Hepatocyte (in vitro differentiated cells): Measurements from ENCODE around the gene CHRM2. TPM values are rescaled to one million over a fixed set of nuclear protein-coding genes. Genes with fewer than 3 reads are reported as not detected.

Source experiments
- DNase-seq: peaks from one replicate; pipeline ENCODE4 v3.0.0-alpha.2; 2016; ENCODE audit warnings: low spot score
- H2AFZ ChIP-seq: fragments of 200-600 bp; sonication (generic); 2 replicates; pipeline ENCODE4 v1.6.0; 2016; ENCODE audit warnings: antibody characterized with exemption, mild to moderate bottlenecking
- H3K27ac ChIP-seq: fragments of 200-600 bp; sonication (generic); 2 replicates; pipeline ENCODE4 v1.5.1; 2016; ENCODE audit warnings: mild to moderate bottlenecking
- H3K27me3 ChIP-seq: fragments of 200-600 bp; sonication (generic); 2 replicates; pipeline ENCODE4 v1.6.1; 2016
- H3K36me3 ChIP-seq: fragments of 200-600 bp; sonication (generic); replicated peaks from 2 replicates; pipeline ENCODE4 v1.5.1; 2016; ENCODE audit warnings: low read depth; ENCODE audit not compliant: insufficient read depth
- H3K4me1 ChIP-seq: fragments of 200-600 bp; sonication (generic); 2 replicates; pipeline ENCODE4 v1.5.1; 2016; ENCODE audit warnings: mild to moderate bottlenecking, moderate library complexity; ENCODE audit not compliant: insufficient read depth
- H3K4me2 ChIP-seq: fragments of 200-600 bp; sonication (generic); 2 replicates; pipeline ENCODE4 v1.6.0; 2016
- H3K4me3 ChIP-seq: fragments of 200-600 bp; sonication (generic); 2 replicates; pipeline ENCODE4 v1.5.1; 2016; ENCODE audit warnings: mild to moderate bottlenecking
- H3K79me2 ChIP-seq: fragments of 200-600 bp; sonication (generic); 2 replicates; pipeline ENCODE4 v1.6.0; 2017; ENCODE audit warnings: mild to moderate bottlenecking
- H3K9me2 ChIP-seq: fragments of 200-600 bp; sonication (generic); replicated peaks from 2 replicates; pipeline ENCODE4 v1.6.0; 2017; ENCODE audit warnings: mild to moderate bottlenecking; ENCODE audit not compliant: insufficient read depth
- H3K9me3 ChIP-seq: fragments of 200-600 bp; sonication (generic); 2 replicates; pipeline ENCODE4 v1.5.1; 2016; ENCODE audit warnings: low read depth, mild to moderate bottlenecking
- H4K20me1 ChIP-seq: fragments of 200-600 bp; sonication (generic); 2 replicates; pipeline ENCODE4 v1.6.0; 2016; ENCODE audit warnings: mild to moderate bottlenecking; ENCODE audit not compliant: insufficient read depth, poor library complexity, severe bottlenecking
- EZH2 ChIP-seq: fragments of 200-600 bp; sonication (generic); IDR thresholded peaks from 2 replicates; pipeline ENCODE4 v1.6.1; 2016; ENCODE audit warnings: antibody characterized with exemption, mild to moderate bottlenecking, borderline replicate concordance
- EZH2phosphoT487 ChIP-seq: fragments of 200-600 bp; sonication (generic); IDR thresholded peaks from one replicate; pipeline ENCODE4 v1.6.1; 2018; ENCODE audit warnings: antibody characterized with exemption, mild to moderate bottlenecking, low read depth, moderate library complexity; ENCODE audit not compliant: unreplicated experiment, severe bottlenecking
- WGBS: methylation state at CpG from one replicate; pipeline ENCODE4 v1.1.6; 2016; ENCODE audit warnings: low lambda C conversion rate; ENCODE audit errors: missing lambda C conversion rate; 5-methylcytosine and 5-hydroxymethylcytosine counted together
- polyA plus RNA-seq: library from polyadenylated mRNA; unstranded; fragments of >200 nt; fragmentation: Nextera tagmentation; extraction: Ambion mirVana; gene quantifications from 2 replicates; pipeline ENCODE4 v1.2.1, GENCODE V29; 2016
- total RNA-seq: library from RNA; depleted of rRNA; stranded (reverse); fragments of >200 nt; gene quantifications from 2 replicates; pipeline ENCODE4 v1.2.3, GENCODE V29; 2014
- TF ChIP-seq, protein P1 (sequence below): fragments of 200-600 bp; sonication (generic); IDR thresholded peaks from 2 replicates; pipeline ENCODE4 v1.5.1; 2016; ENCODE audit warnings: antibody characterized with exemption, mild to moderate bottlenecking; ENCODE audit not compliant: poor library complexity

The CHRM2 gene
- total and polyA plus RNA-seq, 2 experiments from 2014 or later: 2.3 to 5.3 TPM

DNA sequence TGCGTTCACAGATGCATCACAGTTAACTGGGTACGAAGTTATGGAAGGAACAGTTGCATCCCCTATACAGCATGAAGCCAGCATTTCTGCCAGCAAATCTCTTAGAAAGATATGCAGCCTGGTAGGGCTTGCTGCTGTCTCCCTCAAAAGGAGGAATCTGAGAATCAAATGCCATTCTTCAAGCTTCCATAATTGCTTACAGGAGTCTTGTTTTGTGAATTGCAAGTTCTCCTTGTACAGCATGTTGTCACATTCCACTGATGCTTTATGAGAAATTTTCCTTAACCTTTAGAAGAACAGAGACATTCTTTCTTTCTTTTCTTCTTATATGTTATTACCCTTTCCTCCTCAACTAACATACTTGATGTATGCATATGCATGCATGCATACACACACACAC, 134.6 kb downstream of the CHRM2 start:
- TF ChIP-seq, protein P1, sequence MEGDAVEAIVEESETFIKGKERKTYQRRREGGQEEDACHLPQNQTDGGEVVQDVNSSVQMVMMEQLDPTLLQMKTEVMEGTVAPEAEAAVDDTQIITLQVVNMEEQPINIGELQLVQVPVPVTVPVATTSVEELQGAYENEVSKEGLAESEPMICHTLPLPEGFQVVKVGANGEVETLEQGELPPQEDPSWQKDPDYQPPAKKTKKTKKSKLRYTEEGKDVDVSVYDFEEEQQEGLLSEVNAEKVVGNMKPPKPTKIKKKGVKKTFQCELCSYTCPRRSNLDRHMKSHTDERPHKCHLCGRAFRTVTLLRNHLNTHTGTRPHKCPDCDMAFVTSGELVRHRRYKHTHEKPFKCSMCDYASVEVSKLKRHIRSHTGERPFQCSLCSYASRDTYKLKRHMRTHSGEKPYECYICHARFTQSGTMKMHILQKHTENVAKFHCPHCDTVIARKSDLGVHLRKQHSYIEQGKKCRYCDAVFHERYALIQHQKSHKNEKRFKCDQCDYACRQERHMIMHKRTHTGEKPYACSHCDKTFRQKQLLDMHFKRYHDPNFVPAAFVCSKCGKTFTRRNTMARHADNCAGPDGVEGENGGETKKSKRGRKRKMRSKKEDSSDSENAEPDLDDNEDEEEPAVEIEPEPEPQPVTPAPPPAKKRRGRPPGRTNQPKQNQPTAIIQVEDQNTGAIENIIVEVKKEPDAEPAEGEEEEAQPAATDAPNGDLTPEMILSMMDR: no peak
- TF ChIP-seq EZH2phosphoT487: no peak
- no peak for TF ChIP-seq EZH2

DNA sequence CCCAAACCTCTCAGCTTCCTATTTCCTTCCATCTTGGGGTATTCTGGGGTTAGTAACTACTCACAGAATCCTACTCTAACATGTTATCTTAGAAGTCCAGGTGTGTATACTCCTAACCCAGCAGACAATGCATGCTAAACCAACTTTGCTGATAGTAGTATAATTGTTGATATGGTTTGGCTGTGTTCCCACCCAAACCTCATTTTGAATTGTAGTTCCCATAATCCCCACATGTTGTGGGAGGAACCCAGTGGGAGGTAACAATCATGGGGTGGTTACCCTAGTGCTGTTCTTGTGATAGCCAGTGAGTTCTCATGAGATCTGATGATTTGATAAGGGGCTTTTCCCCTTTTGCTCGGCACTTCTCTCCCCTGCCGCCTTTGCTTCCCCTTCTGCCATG, 135.1 kb downstream of the CHRM2 start:
- no peaks in the 10 kb centered on the region for H3K9me3 ChIP-seq
- no peaks in the 10 kb centered on the region for H3K36me3 ChIP-seq
- H3K4me2 ChIP-seq: no peak overlapping the region
- no peaks in the 10 kb centered on the region for H3K4me1 ChIP-seq
- no peak overlapping the region for H3K27ac ChIP-seq
- H3K27me3 ChIP-seq: no peaks in the 10 kb centered on the region
- no peaks in the 10 kb centered on the region for H3K9me2 ChIP-seq
- 77% methylated on average over 2 of the region's 2 CpGs for WGBS
- no peak overlapping the region for H2AFZ ChIP-seq
- TF ChIP-seq, protein P1: no peak
- TF ChIP-seq EZH2phosphoT487 (no peak), EZH2 (no peak)
- DNase-seq: no peak
- no peaks in the 10 kb centered on the region for H3K79me2 ChIP-seq
- H3K4me3 ChIP-seq: no peak overlapping the region
- H4K20me1 ChIP-seq: no peaks in the 10 kb centered on the region

More for the DNA sequence above, 134.6 kb downstream of the CHRM2 start:
- H3K4me1 ChIP-seq: no peaks in the 10 kb centered on the region
- H2AFZ ChIP-seq: no peak overlapping the region
- H3K79me2 ChIP-seq: no peaks in the 10 kb centered on the region
- H3K27me3 ChIP-seq: no peaks in the 10 kb centered on the region
- no peak for DNase-seq
- H3K27ac ChIP-seq: no peak overlapping the region
- no peaks in the 10 kb centered on the region for H4K20me1 ChIP-seq
- no peak overlapping the region for H3K4me2 ChIP-seq
- H3K9me2 ChIP-seq: no peaks in the 10 kb centered on the region
- no peaks in the 10 kb centered on the region for H3K9me3 ChIP-seq
- H3K4me3 ChIP-seq: no peak overlapping the region
- no peaks in the 10 kb centered on the region for H3K36me3 ChIP-seq
- 81% methylated on average over 2 of the region's 2 CpGs for WGBS

GRCh38 chr7:137005873-137006272, 137.4 kb downstream of the CHRM2 start:
- Histone ChIP-seq H3K4me1 (no peaks in the 10 kb centered on the region), H3K27me3 (no peaks in the 10 kb centered on the region), H2AFZ (no peak overlapping the region), H3K27ac (no peak overlapping the region), H3K9me2 (no peaks in the 10 kb centered on the region), H3K36me3 (no peaks in the 10 kb centered on the region), H3K79me2 (no peaks in the 10 kb centered on the region), H3K4me3 (no peak overlapping the region), H4K20me1 (no peaks in the 10 kb centered on the region), H3K4me2 (no peak overlapping the region), H3K9me3 (no peaks in the 10 kb centered on the region)
- DNase-seq: no peak
- TF ChIP-seq EZH2phosphoT487: no peak
- TF ChIP-seq, protein P1: no peak
- TF ChIP-seq EZH2: no peak
- WGBS: 77% methylated on average over 3 of the region's 3 CpGs

DNA sequence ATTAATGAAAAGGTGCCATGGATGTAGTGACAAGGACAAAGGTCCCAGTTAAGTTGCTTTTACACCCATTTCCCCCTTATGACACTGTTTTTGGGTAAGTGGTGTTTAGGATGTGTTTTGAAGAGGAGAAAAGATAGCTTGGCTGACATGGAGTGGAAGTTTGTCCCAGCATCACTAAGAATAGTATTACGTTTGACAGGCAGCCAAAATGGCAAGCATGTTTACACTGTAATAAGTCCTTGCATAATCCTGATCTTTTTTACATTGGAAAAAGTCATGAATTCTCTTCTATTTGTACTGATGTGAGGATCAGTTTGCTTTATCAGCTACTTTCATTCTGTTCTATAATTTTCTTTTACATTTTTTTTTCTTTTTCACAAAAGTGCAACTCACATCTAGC, 137.8 kb downstream of the CHRM2 start:
- H3K4me3 ChIP-seq: no peak overlapping the region
- no peaks in the 10 kb centered on the region for H3K4me1 ChIP-seq
- no peaks in the 10 kb centered on the region for H3K79me2 ChIP-seq
- H3K27ac ChIP-seq: no peak overlapping the region
- H3K9me2 ChIP-seq: no peaks in the 10 kb centered on the region
- H3K36me3 ChIP-seq: no peaks in the 10 kb centered on the region
- H3K4me2 ChIP-seq: no peak overlapping the region
- DNase-seq: no peak
- no peaks in the 10 kb centered on the region for H4K20me1 ChIP-seq
- WGBS: 58% methylated on average over 1 of the region's 1 CpG
- no peaks in the 10 kb centered on the region for H3K27me3 ChIP-seq
- no peak overlapping the region for H2AFZ ChIP-seq
- TF ChIP-seq EZH2: no peak
- TF ChIP-seq EZH2phosphoT487: no peak
- TF ChIP-seq, protein P1: no peak
- no peaks in the 10 kb centered on the region for H3K9me3 ChIP-seq
